HUDEP-2 (cell line): ENCODE measurements around the gene STIM1.
"Not testable (repeated sequence)": the region's sequence is repeated elsewhere in the genome, so short reads cannot be mapped to it uniquely, and the experiment has no call there.

Experiments used
- DNase-seq, 76 experiments: peaks; one replicate each; lab custom pipeline; 2025; ENCODE audit not compliant: unreplicated experiment in 76 of 76; lab: John Stamatoyannopoulos, UW

STIM1 gene

GRCh38 chr11:4086575-4087353, 231.3 kb downstream of the STIM1 start:
- no peak for DNase-seq

DNA sequence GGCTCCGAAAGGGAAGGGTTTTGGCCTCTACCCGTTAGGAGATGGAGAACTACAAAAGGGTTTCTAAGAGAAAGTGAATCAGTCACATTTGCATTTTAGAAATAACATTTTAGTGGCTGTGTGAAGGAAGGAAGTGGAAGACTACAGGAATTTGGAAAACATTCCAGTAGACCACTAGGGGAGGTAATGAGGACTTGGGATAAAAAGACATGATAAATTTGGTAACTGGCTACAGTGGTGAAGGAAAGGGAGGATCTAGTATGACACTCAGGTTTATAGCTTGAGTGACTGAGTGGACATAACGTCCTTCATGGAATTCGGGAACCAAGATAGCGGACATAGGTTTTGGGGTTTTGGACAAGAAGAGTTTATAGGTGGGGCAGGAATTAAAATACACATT, 232.1 kb downstream of the STIM1 start:
- no peak for DNase-seq

DNA sequence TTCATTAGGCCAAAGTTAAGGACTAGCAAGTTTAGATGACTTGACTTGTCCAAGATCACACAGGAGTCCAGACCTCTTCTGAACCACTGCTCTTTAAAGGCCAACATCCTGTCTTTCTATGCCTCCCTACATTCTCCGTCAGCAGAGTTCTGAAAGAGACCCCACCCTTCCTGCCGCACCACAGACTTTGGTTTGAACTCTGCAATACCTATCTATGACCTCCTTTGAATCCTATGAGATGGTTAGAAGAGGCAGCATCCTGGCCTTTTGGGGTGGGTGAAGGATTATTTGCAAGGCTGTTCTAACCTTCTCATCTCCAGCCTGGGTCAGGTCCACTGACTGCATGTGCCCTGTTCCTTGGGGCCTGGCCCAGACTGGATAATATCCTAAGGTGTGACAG, 234.8 kb downstream of the STIM1 start:
- DNase-seq = no peak

DNA sequence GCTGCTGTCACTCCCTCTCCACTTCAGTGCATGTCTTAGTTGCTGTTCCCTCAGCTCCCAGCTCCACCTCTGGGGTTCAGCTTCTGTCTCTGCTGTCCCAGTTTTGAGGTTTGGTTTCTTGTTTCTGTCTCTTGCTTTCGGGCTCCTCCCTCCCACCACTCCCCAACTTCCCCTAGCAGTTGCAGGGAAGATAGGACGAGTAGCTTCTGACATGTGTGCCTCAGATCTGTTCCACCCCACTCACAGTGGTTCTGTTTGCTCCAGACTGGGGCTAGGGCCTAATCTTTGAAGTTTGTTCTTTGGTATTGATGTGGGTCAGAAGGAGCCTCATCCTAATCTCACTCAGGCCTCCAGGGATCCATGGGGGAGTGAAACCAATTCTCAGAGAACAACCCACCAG, 236.6 kb downstream of the STIM1 start:
- DNase-seq = peak in 43 of 76 experiments; percentile 3 to 62 (median 22)

- no peak for DNase-seq
These were observed 238.3 kb downstream of the STIM1 start for GRCh38 chr11:4093519-4094347.

- peak; percentile 23 to 96 (median 90) for DNase-seq
These were observed 239.2 kb downstream of the STIM1 start, which contains the start of gene RRM1 for GRCh38 chr11:4094348-4095291. Gene RRM1, plus strand, starts transcription at chr11:4094799. Its CDS starts 214 bp downstream, at chr11:4095013.

GRCh38 chr11:4095509-4096230, 240.2 kb downstream of the STIM1 start:
- DNase-seq = peak in 3 of 76 experiments; percentile 6 to 19 (median 10)

DNA sequence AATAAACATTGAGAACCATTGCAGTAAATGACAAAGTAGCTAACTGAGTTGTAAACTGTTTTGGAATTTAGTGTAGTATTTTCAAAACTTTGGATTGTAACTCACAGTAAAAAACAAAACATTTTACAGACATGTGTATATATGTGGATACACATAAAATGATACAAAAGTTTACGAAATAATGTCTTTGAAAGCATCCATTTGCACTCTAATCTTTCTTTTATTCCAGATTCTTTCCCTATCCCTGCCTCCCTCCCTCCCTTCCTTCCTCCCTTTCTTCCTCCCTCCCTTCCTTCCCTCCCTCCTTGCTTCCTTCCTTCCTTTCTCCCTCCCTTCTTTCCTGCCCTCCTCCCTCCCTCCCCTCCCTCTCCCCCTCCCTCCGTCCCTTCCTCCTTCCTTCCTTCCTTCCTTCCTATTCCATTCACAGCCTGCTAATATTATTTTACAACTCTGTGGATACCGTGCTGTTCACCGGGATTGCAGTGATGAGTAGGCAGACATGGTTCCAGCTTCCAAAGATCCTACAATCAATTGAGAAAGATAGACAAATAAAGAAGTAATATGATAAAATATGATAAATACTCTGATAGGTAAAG, 242.7 kb downstream of the STIM1 start:
- DNase-seq = no peak

DNA sequence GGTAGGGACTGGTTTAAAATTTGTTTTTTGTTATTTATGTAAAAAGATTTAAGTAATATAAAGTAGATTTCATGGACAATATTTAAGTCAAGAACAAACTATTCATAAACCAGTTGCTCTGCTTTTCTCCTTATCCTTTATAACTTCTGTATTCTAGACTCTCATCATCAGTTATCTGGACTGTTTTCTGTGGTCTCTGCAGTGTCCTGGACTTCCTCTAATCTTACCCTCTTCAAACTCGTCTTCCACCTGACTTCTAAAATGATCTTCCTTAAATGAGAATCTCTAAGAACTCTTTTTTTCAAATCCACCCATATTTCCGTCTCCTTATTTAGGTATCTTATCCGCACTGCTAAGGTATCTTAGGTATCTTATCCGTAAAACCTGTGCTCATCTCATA, 247.2 kb downstream of the STIM1 start:
- no peak for DNase-seq

DNA sequence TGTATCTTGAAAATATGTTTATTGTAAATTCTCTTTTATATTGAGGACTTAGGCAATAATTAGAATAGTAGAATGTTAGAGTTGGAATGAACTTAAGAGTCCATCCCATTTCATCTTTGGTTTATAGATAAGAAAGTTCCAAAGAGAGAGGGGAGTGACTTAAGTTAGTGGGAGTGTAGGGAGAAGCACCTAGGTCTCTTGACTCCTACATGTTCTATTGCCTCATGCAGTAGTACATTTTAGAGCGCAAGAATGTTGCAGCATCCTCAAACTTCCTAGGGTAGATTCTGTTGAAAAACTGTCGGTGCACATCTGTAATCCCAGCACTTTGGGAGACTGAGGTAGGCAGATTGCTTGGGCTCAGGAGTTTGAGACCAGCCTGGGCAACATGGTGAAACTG, 247.8 kb downstream of the STIM1 start:
- no peak for DNase-seq

DNA sequence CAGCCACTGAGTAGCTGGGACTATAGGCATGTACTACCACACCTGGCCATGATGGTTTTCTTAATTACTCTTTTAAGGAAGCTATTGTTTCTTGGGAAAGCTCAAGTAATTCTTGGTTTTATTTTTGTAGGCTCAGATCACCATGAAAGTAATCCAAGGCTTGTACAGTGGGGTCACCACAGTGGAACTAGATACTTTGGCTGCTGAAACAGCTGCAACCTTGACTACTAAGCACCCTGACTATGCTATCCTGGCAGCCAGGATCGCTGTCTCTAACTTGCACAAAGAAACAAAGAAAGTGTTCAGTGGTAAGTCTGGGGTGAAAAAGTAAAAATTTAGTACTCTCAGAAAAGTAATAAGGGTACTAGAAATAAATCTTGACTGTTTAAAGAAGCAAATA, 250.5 kb downstream of the STIM1 start:
- DNase-seq = no peak

GRCh38 chr11:4111834-4112233, 256.4 kb downstream of the STIM1 start:
- DNase-seq = no peak

DNA sequence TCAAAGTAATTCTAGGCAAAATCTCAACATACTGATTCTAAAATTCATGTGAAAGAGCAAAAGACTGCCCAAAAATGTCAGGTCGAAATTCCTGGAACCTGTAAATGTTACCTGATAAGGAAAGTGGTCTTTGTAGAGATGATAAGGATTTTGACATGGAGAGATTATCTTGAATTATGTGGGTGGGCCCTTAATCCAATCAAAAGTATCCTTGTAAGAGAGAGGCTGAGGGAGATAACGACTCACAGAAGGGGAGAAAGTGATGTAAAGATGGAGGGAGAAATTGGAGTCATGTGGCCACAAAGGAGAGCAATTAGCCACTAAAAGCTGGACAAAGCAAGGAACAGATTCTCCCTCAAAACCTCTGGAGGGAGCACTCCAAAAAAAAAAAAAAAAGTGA, 259.7 kb downstream of the STIM1 start:
- DNase-seq = peak in 7 of 76 experiments; percentile 4 to 45 (median 22)

DNA sequence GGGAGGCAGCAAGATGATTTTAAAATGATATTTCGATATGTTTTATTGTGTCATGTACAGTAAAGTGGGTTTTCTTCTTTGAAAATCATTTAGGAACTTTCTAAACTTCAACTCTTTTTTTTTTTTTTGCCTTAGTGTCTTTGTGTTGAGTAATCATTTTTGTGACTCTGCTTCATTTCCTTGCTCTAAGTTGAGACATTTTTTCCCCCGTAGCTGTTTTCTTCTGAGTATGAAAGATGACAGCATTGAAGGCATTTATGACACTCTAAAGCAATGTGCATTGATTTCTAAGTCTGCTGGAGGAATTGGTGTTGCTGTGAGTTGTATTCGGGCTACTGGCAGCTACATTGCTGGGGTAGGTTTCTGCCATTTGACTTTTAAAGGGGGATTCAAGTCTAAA, 262.6 kb downstream of the STIM1 start:
- DNase-seq = no peak

DNA sequence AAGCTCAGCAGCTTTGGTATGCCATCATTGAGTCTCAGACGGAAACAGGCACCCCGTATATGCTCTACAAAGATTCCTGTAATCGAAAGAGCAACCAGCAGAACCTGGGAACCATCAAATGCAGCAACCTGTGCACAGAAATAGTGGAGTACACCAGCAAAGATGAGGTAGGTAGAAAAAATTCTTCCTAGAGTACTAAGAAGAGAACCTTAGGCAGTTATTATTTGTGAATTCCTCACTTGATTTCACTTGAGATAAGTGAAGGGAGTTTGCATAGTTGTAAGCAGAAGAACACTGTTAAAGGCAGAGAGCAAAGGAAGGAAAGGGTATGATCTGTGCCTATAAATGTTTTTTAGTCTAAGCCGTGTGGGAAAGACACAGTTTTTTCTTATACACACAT, 267.8 kb downstream of the STIM1 start:
- DNase-seq = no peak

- no peak for DNase-seq
These were observed 269.7 kb downstream of the STIM1 start for GRCh38 chr11:4125141-4125540.

GRCh38 chr11:4127357-4127756, 271.9 kb downstream of the STIM1 start:
- no peak for DNase-seq

DNA sequence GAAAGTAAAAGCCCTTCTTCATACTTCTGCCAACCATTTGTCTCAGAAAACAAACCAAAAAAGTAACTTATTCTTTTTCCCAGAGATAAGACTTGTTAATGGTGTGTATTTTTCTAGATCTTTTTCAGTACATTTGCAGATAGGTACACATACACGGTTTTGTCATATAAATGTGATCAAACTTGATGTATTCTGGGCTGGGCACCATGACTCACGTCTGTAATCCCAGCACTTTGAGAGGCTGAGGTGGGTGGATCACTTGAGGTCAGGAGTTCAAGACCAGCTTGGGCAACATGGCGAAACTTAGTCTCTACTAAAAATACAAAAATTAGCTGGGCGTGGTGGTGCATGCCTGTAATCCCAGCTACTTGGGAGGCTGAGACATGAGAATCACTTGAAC, 274.8 kb downstream of the STIM1 start:
- not testable (repeated sequence) for DNase-seq

- no peak for DNase-seq
These were observed 279.3 kb downstream of the STIM1 start for GRCh38 chr11:4134806-4135205.

- no peak for DNase-seq
These were observed 283.0 kb downstream of the STIM1 start for GRCh38 chr11:4138497-4138896.
